ENCODE data around the gene PIP4K2B.

Gene PIP4K2B

GRCh38 chr17:38746004-38746848 lies 53.1 kb downstream of the PIP4K2B start:
- in situ Hi-C loops (cut with HindIII; ENCODE audit: low sequenced_read_pairs): no loop called here
- no peak for TF ChIP-seq CTCF (IDR thresholded peaks at IDR 0.05; ENCODE audit: low read depth, low read length, missing control alignments)
- H3K4me3 ChIP-seq (ENCODE audit: low read depth, low read length): peak overlapping the region; percentile 93
- no peak for DNase-seq (ENCODE audit: low read depth)

GRCh38 chr17:38745545-38745944 lies 53.8 kb downstream of the PIP4K2B start:
- peak overlapping the region; percentile 93 for H3K4me3 ChIP-seq (ENCODE audit: low read depth, low read length)
- in situ Hi-C loops (cut with HindIII; ENCODE audit: low sequenced_read_pairs): no loop called here
- TF ChIP-seq CTCF (IDR thresholded peaks at IDR 0.05; ENCODE audit: low read depth, low read length, missing control alignments): no peak
- DNase-seq (ENCODE audit: low read depth): no peak

GRCh38 chr17:38743556-38744171 lies 55.7 kb downstream of the PIP4K2B start:
- no peak for TF ChIP-seq CTCF (IDR thresholded peaks at IDR 0.05; ENCODE audit: low read depth, low read length, missing control alignments)
- in situ Hi-C loops (cut with HindIII; ENCODE audit: low sequenced_read_pairs): no loop called here
- H3K4me3 ChIP-seq (ENCODE audit: low read depth, low read length): no peak overlapping the region
- no peak for DNase-seq (ENCODE audit: low read depth)

GRCh38 chr17:38742411-38743308 lies 56.7 kb downstream of the PIP4K2B start:
- peak; percentile 91 for DNase-seq (ENCODE audit: low read depth)
- in situ Hi-C loops (cut with HindIII; ENCODE audit: low sequenced_read_pairs): no loop called here
- TF ChIP-seq CTCF (IDR thresholded peaks at IDR 0.05; ENCODE audit: low read depth, low read length, missing control alignments): no peak
- H3K4me3 ChIP-seq (ENCODE audit: low read depth, low read length): no peak overlapping the region

- no peak overlapping the region for H3K4me3 ChIP-seq (ENCODE audit: low read depth, low read length)
- peak; percentile 55 for DNase-seq (ENCODE audit: low read depth)
- TF ChIP-seq CTCF (IDR thresholded peaks at IDR 0.05; ENCODE audit: low read depth, low read length, missing control alignments): no peak
- in situ Hi-C loops (cut with HindIII; ENCODE audit: low sequenced_read_pairs): no loop called here
Measured at GRCh38 chr17:38741921-38742410, 57.4 kb downstream of the PIP4K2B start.

GRCh38 chr17:38741461-38741860 lies 57.9 kb downstream of the PIP4K2B start:
- H3K4me3 ChIP-seq (ENCODE audit: low read depth, low read length): no peak overlapping the region
- TF ChIP-seq CTCF (IDR thresholded peaks at IDR 0.05; ENCODE audit: low read depth, low read length, missing control alignments): no peak
- in situ Hi-C loops (cut with HindIII; ENCODE audit: low sequenced_read_pairs): no loop called here
- no peak for DNase-seq (ENCODE audit: low read depth)

All from astrocyte of the cerebellum (primary cell).